ENCODE measurements around the gene KIF1B.

Gene KIF1B

GRCh38 chr1:10339036-10339567 is 128.7 kb downstream of the KIF1B start (continued):
- no peak for TF ChIP-seq ZBTB44 (tag by site-specific recombination; IDR thresholded peaks at IDR 0.05)

- H3K27ac ChIP-seq (ENCODE audit: extremely low read depth, low read depth, low read length): no peak overlapping the region
- H3K4me1 ChIP-seq (ENCODE audit: control insufficient read depth, insufficient read depth, low read length): peaks cover 4% of the 10 kb centered on the region; the same call in 1 of the 2 replicates
- no peak overlapping the region for H3K4me3 ChIP-seq (ENCODE audit: low read depth, low read length)
- ChIA-PET POLR2A (interaction anchor here (1.0 kb wide), 1 partner anchor 130 kb away, joined by 3 read pairs; the partner anchor contains the start of gene KIF1B), CTCF (interaction anchor here (1.2 to 2.7 kb wide), 3 partner anchors 130 to 389 kb away, joined by 5 to 25 read pairs (median 6); partner anchors contain the start of gene KIF1B)
- peaks cover 21 to 85% of the 10 kb centered on the region in 2 experiments; a peak in 2 of 3 replicates for H3K36me3 ChIP-seq (ENCODE audit: control insufficient read depth in 2 of 2, insufficient read depth in 1 of 2, low read length in 2 of 2)
- H3K9me3 ChIP-seq (ENCODE audit: control insufficient read depth, insufficient read depth, low read depth, low read length): no peaks in the 10 kb centered on the region
- TF ChIP-seq ZNF138 (tag by site-specific recombination; IDR thresholded peaks at IDR 0.05; ENCODE audit: borderline replicate concordance) (no peak), HOXC10 (CRISPR knock-in tag; IDR thresholded peaks at IDR 0.05) (no peak), ZNF660 (tag by site-specific recombination; IDR thresholded peaks at IDR 0.05) (0 out of 2 replicates have a peak, but pooled peaks have one; percentile 24), PRDM2 (tag by site-specific recombination; IDR thresholded peaks at IDR 0.05; ENCODE audit: borderline replicate concordance) (no peak), ZBTB17 (tag by site-specific recombination; IDR thresholded peaks at IDR 0.05) (no peak), ZNF221 (tag by site-specific recombination; IDR thresholded peaks at IDR 0.05; ENCODE audit: borderline replicate concordance) (no peak), PRDM1 (tag by site-specific recombination; IDR thresholded peaks at IDR 0.05) (peak; percentile 67), ZFP3 (tag by site-specific recombination; IDR thresholded peaks at IDR 0.05; ENCODE audit: low read depth) (no peak), ZNF366 (tag by site-specific recombination; conservative IDR thresholded peaks at IDR 0.05) (0 out of 2 replicates have a peak, but pooled peaks have one; percentile 22), ELK4 (IDR thresholded peaks at IDR 0.05; ENCODE audit: borderline replicate concordance, low read depth, low read length) (no peak), PRDM10 (tag by site-specific recombination; IDR thresholded peaks at IDR 0.05) (peak; percentile 69), GLIS1 (tag by site-specific recombination; IDR thresholded peaks at IDR 0.05) (peak; percentile 26; the same call in 1 of the 2 replicates), HOXD13 (CRISPR knock-in tag; IDR thresholded peaks at IDR 0.05; ENCODE audit: borderline replicate concordance) (no peak), ZNF555 (tag by site-specific recombination; conservative IDR thresholded peaks at IDR 0.05) (no peak), ZNF114 (tag by site-specific recombination; IDR thresholded peaks at IDR 0.05) (no peak), ZNF37A (tag by site-specific recombination; IDR thresholded peaks at IDR 0.05) (no peak), SP7 (tag by site-specific recombination; IDR thresholded peaks at IDR 0.05) (0 out of 2 replicates have a peak, but pooled peaks have one; percentile 11), REPIN1 (tag by site-specific recombination; IDR thresholded peaks at IDR 0.05; ENCODE audit: low read depth) (no peak), ZNF23 (tag by site-specific recombination; IDR thresholded peaks at IDR 0.05; ENCODE audit: borderline replicate concordance) (no peak), KLF9 (tag by site-specific recombination; IDR thresholded peaks at IDR 0.05; ENCODE audit: low read depth) (peak; percentile 74; the same call in 1 of the 2 replicates), SP3 (tag by site-specific recombination; IDR thresholded peaks at IDR 0.05) (no peak), ZNF132 (tag by site-specific recombination; IDR thresholded peaks at IDR 0.05; ENCODE audit: borderline replicate concordance) (no peak), SCRT1 (tag by site-specific recombination; IDR thresholded peaks at IDR 0.05; ENCODE audit: borderline replicate concordance) (no peak), TRIM28 (IDR thresholded peaks at IDR 0.05; ENCODE audit: borderline replicate concordance, low read length) (no peak)
Observed at GRCh38 chr1:10339815-10340214, 129.4 kb downstream of the KIF1B start.
